ENCODE results near the gene LPAR1. TPM values are rescaled to one million over a fixed set of nuclear protein-coding genes. Genes with fewer than 3 reads are reported as not detected.
"Not testable (repeated sequence)": the region's sequence is repeated elsewhere in the genome, so short reads cannot be mapped to it uniquely, and the experiment has no call there.

The LPAR1 gene
- polyA plus RNA-seq, 3 donors, result 25.5 to 28.8 (median 25.8) TPM

DNA sequence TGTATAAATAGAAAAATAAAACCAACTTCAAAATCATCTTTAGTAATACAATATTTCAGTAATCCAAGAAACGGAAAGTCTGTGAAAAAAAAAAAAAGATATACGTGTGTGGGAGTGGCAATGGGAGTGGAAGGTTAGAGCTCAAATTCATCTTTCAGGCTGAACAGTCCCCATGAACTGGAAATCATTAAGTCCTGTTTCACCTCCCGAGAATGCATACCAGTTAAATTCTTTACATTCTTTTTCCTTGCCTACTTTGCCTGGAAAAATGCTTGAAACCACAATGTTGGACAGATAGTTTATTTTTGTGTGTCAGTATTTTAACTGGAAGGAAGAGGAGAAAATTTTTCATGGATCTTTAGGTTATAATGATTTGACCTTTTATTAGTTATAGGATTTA is 202.9 kb downstream of the LPAR1 start:
- no peak for DNase-seq (ENCODE audit: low read depth in 3 of 3, low spot score in 2 of 3)

DNA sequence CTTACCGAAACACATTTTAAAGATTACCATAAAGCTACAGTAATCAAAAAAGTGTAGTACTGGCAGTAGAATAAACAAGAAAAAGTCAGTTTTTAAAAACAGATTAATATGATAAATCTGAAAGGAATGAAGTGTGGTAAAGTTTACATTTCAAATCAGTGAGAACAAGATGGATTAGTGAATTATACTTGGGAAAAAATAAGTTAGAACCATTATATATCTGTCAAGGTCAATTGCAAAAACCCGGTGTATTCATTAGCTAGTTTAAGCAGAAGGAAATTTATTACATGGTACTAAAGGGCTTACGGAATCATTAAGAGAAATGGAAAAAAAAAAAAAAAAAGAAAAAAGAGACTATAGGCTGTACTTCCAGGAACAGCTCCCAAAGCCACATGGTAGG is 205.3 kb downstream of the LPAR1 start:
- no peak for DNase-seq (ENCODE audit: low read depth in 3 of 3, low spot score in 2 of 3)

DNA sequence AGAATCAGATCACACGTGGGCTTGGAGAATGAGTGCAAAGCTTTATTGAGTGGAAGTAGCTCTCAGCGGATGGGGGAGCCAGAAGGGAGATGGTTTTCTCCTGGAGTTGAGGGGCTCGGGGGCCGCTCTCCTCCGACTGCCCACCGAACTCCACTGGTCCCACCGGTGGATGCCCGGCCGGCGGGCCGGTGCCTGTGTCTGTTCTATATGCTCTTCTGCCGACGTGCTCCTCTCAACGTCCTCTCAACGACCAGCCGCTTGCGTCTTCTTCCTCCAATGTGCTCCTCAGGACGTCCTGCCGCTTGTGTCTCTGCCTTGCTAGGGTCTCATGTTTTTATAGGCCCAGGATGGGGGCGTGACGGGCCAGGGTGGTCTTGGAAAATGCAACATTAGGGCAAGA is 207.8 kb downstream of the LPAR1 start:
- no peak for DNase-seq (ENCODE audit: low read depth in 3 of 3, low spot score in 2 of 3)

DNA sequence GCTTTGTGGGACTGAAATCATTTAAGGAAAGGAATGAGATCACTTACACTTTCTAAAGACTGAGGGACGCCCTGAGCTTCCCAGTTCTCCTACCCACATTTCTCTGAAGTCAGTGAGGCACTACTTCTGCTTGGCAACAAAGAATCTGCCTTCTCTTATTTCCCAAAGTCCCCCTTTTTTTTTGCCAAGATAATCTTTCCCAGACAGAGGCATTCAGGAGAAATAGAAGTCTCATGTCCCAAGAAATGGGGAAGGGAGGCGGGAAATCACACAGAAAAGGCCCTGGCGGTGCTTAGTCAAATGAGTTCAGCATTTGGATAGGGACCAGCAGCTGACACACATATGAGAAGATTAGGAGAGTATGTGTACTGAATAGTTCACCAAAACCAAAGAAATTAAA is 210.0 kb downstream of the LPAR1 start:
- no peak for DNase-seq (ENCODE audit: low read depth in 3 of 3, low spot score in 2 of 3)

DNA sequence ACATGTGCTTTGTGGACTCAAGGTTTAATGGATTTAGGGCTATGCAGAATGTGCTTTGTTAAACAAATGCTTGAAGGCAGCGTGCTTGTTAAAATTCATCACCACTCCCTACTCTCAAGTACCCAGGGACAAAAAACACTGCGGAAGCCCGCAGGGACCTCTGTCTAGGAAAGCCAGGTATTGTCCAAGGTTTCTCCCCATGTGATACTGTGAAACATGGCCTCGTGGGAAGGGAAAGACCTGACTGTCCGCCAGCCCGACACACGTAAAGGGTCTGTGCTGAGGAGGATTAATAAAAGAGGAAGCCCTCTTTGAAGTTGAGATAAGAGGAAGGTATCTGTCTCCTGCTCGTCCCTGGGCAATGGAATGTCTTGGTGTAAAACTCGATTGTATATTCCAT is 211.9 kb downstream of the LPAR1 start:
- not testable (repeated sequence) for DNase-seq (ENCODE audit: low read depth in 3 of 3, low spot score in 2 of 3)

DNA sequence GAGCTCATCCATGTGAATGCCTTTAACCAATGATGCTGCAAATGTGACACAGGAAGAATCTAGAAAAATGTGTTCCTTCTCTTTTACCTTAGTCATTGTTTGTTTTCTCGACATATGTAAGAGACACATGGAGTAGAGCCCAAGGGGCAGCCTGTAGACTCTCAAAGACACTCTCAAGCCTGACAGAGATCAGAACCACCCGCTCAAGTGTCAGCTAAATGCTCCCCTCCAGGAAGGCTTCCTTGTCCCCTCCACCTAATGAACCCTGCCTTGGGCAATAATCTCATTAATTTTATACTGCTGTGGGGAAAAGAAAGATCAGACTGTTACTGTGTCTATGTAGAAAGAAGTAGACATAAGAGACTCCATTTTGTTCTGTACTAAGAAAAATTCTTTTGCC is 212.3 kb downstream of the LPAR1 start:
- DNase-seq (ENCODE audit: low read depth in 3 of 3, low spot score in 2 of 3), result no peak

DNA sequence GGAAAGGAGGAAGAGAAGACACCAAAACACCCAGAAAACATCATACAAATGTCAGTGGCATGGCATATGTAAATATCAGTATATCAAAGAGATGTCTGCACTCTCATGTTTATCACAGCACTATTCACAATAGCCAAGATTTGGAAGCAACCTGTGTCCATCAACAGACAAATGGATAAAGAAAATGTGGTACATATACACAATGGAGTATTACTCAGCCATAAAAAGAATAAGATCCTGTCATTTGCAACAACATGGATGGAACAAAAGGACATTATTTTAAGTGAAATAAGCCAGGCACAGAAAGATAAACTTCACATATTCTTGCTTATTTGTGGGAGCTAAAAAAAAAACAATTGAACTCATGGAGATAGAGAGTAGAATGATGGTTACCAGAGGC is 213.1 kb downstream of the LPAR1 start:
- DNase-seq (ENCODE audit: low read depth in 3 of 3, low spot score in 2 of 3), result not testable (repeated sequence)

All from right renal cortex interstitium (tissue), 3 donors.